GM18907 (cell line): ENCODE results near the gene COMT.
"Not testable (repeated sequence)": the region's sequence is repeated elsewhere in the genome, so short reads cannot be mapped to it uniquely, and the experiment has no call there.

ENCODE experiments used
- ATAC-seq: cut with Tn5 transposase; IDR thresholded peaks from one replicate; pipeline ENCODE4 v1.9.1; 2021; ENCODE audit warnings: mild to moderate bottlenecking, moderate library complexity; ENCODE audit not compliant: unreplicated experiment

COMT gene

DNA sequence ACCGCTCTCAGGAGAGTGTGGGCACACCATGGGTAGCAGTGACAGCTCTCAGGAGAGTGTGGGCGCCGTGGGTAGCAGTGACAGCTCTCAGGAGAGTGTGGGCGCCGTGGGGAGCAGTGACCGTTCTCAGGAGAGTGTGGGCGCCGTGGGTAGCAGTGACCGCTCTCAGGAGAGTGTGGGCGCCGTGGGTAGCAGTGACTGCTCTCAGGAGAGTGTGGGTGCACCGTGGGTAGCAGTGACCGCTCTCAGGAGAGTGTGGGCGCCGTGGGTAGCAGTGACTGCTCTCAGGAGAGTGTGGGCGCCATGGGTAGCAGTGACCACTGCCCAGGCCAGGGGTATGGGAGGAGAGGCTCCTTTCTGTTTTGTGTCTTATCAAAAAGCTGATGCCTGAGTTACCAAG lies 33.7 kb upstream of the COMT start:
- not testable (repeated sequence) for ATAC-seq

DNA sequence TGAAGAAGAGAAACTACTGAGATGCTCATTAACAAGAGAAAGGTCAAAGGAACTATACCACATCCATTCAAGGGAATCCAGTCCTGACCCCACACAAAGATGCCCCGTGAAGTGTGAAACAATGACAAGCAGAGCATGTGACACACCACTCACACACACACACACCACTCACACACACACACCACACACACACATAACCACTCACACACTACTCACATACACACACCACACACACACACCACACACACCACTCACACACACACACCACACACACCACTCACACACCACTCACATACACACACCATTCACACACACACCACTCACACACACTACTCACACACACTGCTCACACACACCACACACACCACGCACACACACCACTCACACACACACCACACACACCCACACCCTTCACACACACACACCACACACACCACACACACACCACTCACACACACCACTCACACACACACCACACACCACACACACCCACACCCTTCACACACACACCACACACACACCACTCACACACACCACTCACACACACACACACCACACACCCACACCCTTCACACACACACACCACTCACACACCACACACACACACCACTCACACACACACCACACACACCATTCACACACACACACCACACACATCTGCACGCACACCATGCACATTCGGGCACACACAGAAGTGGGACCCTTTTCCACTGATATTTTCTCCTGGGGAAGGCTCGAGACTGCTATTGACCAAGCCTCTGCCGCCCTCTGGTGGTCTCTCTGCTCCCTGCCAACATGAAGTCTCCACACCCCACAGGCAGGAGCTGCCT lies 32.0 kb upstream of the COMT start:
- no peak for ATAC-seq

DNA sequence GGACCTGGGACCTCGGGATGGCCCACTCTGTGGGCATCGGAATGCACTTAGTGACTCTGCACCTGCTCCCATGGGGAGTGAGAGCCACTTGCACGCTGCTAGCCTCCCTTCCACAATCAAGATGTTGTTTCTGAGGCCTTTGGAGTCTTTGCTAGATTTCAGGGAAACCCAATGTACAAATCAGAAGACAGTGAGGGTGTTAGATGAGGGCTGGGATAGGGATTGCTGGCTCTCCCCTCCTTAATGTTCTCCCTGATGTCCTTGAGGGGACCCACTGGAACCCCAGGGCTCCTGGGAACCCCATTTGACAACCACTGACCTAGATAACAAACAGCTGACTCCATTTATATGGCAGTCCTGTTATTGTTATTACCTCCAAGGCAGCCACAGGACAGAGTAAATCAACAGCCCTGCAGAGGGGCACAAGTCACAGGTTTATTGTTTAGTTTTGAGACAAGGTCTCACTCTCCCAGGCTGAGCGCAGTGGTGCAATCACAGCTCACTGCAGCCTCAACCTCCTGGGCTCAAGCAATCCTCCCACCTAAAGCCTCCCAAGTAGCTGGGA lies 31.3 kb upstream of the COMT start:
- ATAC-seq: no peak

DNA sequence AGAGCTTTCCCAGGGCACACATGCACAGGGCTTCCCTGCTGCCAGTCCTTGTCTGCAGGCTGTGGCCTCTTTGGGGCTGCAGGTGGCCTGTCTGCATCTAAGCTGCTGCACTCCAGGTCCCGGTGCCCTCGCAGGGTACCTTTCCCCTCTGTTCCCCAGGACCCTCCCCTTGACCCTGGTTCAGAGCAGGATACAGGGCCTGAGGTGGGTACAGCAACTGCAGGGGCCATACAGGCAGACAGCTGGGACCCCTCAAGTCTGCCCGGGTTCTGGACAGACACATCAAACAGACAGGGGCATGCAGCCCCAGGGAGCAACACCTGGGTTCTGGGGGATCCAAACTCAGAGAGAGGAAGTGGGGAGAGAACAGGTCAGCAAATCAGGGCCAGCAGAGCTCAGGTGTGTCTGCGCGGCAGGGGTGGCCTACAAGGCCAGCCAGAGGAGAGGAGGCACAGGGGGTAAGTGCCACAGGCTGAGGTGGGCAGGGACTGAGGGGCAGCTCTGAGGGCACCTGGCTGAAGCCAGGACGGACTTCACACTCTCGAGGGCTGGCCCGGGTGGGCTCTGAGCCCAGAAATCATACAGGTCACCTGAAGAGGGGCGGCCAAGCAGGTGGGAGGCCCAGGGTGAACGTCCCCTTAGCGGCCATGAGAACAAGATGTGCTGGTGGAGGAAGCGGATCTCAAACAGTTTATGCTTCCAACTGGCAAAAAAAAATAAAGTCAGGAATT lies 29.9 kb upstream of the COMT start:
- ATAC-seq: no peak

DNA sequence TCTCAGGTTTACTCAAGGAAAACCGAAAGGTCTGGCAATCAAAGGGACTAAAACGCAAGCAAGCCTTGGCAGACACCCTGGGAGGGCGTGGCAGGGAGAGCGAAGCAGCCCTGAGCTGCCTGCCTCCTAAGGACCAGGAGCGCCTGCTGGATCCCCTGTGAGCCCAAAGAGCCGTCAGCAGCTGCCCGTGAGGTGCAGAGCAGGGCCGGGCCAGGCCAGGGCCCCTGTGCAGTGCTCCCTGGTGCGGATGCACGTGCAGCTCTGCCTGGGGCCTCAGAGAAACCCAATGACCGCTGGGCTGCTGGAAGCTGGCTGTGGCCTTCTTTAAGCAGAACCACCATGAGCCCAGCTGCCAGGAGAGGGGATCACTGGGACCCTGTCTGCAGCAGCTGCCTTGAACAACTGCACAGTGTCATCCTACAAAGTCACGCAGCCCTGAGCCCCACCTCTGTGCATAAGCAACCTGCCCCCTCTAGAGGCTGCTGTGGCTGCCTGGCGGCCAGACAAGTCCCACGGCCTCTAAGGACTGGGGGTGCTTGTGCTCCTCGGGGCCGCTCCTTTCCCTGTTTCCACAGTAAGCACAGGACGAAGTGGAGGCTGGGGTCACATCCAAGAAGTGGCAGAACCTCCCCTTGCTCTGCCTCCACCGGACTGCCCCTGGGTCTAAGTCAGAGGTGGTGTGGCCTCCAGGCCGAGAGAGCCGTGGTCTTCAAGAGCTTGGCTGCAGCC lies 29.1 kb upstream of the COMT start:
- no peak for ATAC-seq

DNA sequence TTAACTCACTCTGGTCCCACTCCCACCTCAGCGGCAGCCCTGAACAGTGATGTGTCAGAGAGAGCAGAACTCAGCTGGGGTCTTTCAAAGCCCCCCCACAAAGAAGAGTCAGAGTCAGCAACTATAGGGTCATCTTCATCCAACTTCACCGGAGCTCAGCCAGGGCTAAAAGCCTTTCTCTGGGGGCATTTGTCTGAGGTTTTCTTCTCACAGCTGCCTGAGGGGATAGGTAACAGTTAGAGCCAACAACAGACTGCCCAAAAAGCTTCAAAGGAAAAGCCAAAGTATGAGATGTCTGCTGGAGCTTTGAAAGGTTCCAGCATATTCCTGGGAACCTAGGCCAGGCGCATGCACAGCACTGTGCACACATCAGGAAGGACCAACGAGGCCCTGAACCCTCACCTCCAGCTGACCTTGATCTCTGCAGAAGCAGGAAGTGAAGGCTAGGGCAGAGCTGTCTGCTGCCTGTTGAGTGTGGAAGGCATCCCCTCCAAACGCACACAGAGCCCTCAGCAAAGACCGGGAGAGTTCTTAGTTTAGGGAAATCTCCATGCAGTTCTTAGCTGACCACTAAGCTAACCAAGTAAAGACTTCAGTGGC lies 28.1 kb upstream of the COMT start:
- no peak for ATAC-seq

DNA sequence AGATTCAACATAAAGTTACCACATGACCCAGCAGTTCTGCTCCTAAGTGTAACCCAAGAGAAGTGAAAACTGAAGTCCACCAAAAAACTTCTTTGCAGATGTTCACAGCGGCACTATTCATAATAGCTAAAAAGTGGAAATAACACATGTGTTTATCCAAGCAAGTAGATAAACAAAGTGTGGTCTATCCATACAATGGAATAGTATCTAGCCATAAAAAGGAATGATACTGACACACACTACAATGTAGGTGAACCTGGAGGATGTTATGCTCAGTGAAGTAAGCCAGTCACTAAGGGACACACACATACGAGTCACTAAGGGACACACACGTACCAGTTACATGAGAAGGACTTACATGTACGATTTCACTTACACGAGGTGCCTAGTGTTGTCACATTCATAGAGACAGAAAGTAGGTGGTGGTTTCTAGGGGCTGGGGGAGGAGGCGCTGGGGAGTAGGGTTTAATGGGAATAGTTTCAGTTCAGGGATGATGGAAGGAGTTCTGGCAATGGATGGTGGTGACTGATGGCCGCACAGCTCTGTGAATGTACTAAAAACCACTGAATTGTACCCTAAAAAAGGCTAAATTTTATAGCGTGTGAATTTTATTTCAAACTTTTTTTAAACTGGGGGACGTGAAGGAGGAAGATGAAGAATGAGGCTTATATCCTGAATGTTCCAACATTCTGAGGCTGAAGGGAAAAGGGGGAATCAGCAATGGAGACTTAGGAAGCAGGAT lies 27.2 kb upstream of the COMT start:
- ATAC-seq: no peak

DNA sequence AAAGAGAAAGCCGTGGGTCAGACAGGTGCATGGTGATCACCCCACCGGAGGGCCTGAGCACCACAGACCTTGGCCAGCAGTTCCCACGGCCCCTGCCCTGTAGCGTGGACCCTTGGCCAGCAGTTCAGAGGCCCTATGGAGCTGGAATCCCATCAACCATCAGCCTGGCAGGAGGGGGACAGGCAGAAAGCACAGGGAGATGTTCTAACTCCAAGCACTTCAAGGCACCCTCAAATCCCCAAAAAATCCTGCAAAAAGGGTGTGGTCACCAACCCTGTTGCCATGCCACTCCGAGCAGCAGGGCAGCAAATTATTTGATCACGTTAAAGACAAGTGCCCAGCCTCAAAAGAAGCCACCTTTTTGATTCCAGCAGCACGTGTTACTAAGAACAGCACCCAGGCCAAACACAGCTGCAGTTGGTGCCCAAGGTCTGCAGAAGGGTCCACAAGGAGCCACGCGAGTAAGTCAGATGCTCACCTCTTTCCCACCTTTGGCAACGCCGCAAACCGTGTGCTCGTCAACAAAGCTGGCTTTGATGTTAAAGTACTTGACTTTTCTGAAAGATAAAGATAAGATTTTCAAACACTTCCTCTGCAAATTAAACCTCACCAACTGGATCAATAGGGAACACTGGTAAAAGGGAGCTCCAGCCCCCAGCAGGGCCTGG lies 26.2 kb upstream of the COMT start:
- ATAC-seq: no peak

DNA sequence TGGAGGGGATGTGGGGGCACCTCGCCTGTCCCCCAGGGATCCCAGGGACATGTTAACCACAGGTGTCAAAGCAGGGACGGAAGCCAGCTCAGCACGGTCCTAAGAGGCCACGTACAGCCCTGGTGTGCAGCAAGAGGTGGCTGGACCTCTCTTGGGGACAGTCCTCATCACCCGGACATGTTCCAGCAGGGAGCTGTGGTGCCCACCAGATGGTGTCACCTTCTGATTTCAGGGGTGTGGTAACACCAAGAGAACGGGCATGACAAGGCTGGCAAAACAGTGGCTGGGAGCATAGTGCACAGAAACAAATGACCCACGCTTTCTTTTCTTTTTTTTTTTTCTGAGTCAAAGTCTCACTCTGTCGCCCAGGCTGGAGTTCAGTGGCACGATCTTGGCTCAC lies 25.6 kb upstream of the COMT start:
- no peak for ATAC-seq

DNA sequence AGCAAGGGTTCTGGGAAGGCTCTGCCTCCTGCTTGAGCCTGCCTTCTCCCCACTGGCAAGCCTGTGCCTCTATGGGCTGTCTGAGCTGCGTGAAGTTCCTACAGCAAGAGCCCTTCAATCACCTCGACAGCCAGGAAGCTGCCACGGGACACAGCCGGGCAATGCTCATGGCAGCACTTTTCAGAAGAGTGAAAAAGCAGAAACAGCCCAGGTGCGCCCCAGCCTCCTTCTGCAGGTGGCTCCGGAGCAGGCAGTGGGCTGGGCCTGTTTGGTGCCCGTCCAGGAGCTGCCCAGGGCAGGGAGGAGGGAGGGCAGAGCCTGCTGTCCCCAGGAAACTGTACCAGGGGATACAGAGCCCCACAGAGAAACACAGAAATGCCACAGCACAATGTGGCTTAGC lies 24.6 kb upstream of the COMT start:
- ATAC-seq: no peak

DNA sequence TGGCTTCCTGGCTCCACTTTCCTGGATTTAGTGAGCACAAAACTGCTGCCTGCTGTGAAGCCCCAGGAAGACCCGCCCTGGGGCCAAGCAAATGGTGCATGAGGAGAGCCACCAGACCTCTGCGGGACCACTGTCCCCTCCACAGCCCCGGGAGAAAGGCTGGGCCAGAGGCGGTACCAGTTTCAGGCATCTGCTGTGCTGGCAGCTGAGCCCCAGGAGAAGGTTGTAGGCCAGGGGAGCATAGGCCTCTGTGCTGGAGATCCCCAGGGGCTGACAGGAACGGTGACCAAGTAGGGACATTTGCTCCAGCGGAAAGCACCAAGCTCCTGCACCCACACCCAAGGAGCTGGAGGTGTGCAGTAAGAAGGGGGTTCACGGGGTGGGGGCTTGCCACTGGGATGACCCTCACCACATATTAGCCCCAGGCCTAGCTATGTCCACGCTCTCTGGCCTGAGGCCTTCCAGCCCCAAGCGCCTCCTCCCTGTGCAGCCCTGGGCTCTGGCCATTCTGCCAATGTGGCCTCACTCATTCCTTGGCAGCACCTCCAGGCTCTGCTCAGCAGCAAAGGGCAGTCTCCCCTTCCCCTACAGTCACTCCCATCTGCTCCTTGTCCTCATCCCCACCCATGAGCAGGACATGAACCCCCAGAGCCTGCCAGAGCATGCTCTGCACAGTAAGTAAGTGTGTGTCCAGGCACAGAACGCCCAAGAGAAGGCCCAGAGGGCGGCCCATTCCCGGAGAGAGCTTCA lies 24.0 kb upstream of the COMT start:
- ATAC-seq: no peak

DNA sequence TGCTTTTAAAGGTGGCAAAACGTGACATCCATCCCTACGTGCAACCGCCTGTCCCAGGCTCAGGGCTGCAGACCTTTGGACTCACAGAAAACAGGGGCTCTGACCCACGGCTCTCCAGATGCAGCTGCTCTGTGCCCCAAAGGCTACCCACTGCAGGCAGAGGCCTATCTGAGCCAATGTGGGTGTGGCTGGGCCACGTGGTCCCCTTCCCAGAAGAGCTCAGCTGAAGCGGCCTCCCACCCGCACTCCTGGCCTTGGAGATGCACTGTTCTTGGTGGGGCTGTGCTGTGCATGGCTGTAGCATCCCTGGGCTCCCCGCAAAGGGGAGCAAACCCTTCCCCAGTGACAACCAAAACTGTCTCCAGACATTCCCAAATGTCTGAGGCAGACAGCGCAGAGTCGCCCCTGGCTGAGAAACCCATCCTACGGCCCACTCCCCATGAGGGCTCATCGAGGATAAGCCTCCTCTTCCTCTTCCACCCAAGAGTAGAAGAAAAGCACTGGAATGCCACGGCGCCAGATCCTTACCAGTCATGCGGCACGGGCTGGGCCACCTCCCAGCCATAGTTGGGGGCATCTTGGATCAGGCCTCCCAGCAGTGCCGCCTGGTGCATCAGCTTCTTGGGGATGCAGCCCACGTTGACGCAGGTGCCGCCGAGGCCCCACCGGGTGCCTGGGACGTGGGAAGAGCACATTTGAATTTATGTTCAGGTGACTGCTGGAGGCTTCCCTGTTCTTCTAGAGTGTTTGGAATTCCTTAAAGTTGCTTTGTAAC lies 23.1 kb upstream of the COMT start:
- ATAC-seq: no peak

DNA sequence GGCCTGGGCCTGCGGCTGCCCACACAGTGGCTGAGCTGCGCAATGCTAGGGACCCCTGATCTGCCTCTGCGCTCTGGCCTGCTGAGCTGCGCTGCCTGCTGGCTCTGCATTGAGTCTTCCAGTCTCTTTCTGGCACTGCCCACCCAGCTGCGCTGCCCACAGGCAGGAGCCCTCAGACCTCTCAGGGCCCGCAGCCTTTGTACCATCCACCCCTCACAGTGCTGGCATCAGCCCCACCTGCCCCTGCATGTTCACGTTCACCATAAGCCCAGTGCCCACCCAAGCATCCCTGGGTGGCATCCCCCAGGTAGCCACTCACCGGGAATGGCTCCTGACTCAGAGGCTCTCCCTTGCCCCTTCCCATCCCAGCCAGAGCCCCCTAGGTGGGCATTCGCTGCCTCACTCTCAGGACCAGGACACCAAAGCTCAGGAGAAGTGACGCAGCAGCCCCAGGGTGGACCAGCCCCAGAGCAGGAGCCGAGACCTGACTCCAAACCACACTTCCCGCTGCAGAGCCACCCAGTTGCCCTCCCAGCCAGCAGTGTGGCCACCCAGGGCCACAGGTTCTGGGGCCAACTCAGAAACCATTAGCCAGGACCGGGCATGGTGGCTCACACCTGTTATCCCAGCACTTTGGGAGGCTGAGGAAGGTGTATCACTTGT lies 21.7 kb upstream of the COMT start:
- no peak for ATAC-seq

DNA sequence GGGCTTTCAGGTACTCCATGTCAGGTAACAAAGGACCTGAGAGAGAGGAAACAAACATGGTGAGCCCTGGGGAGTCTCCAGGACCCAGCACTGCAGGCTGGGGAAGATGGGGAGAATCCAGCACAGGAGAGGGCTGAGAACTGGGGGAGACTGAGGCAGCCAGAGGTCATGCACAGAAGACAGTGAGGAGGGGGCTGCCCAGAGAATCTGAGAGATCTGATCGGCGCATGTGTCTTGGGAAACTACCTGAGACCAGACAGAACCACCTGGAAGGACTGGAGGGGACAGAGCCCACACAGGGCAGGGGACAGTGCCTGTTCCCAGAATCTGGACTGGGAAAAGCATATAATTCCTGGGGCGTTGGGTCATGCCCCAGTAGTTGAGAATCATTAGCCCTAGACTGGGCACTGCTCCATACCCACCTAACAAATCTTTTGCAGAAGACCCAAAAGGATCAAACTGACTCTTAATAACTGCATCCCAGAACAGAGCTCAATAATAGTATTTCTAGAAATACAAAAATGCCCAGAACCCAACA lies 20.0 kb upstream of the COMT start:
- ATAC-seq: no peak

DNA sequence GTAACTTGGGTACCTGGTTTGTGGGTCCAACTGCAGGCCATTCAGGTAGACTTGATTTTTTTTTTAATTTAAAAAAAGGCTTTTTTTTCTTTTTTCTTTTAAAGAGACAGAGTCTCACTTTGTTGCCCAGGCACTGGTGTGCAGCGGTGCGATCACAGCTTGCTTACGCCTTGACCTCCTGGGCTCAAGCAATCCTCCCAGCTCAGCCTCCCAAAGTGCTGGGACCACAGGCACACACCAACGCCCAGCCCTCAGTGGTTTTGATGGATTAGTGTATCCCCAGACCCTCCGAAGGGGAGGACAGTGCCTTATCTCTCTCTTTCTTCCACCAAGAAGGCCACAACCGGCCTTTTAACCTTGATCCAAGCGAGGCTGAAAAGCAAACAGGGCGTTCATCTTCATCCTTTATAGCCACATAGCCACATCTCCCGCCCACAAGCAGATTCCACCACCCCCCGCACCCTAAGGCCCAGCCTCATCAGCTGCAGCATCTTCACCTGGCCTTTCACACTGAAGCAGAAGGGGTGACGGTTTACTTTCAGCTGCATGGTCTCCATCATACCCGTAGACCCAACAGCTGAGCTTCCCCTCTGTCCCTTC lies 17.6 kb upstream of the COMT start:
- ATAC-seq: no peak

DNA sequence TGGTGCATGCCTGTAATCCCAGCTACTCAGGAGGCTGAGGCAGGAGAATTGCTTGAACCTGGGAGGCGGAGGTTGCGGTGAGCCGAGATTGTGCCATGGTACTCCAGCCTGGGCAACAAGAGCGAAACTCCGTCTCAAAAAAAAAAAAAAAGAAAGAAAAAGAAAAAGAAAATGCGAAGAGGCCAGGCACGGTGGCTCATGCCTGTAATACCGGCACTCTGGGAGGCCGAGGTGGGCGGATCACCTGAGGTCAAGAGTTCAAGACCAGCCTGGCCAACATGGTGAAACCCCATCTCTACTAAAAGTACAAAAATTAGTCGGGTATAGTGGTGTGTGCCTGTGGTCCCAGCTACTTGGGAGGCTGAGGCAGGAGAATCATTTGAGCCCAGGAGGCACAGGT lies 15.5 kb upstream of the COMT start:
- ATAC-seq: not testable (repeated sequence)

DNA sequence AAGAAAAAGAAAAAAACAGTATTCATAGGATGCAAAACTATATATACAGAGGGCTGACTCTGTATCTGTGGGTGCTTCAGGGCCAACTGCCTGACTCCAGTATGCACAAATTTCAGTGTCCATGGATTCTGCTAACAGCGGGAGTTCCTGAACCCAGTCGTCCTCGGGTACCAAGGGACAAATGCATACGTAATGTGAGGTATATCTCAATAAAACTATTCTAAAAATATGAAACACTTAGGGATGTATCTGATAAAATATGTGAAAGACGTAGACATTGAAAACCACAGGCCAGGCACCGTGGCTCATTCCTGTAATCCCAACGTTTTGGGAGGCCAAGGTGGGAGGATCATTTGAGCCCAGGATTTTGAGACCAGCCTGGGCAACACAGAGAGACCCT lies 13.9 kb upstream of the COMT start:
- no peak for ATAC-seq
